ENCODE data around the gene ADAP1.

ADAP1 gene

DNA sequence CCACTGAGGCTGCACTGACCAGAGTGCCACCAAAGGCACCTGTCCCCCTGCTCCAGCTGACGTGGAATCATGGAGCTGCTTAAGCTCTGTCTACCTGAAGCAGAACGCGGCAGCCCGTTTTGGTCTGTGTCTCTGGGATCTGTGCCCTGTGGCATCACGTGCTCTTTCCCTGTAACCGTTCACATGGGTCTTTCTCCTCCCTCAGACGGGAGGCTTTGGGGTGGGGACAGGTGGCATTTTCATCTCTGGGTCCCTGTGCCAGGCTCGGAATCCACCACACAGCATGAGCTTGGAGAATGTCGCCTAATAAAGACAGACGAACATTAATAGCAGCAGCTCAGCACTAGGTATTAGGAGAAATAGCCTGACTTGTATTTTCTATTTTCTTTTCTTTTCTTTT lies 1.6 kb upstream of the ADAP1 start:
- Histone ChIP-seq H3K36me3 (ENCODE audit: control insufficient read depth, insufficient read depth, low read length) (no peaks in the 10 kb centered on the region), H3K4me3 (ENCODE audit: low read depth, low read length) (no peak overlapping the region), H3K27me3 (ENCODE audit: control insufficient read depth, insufficient read depth, low read length) (no peaks in the 10 kb centered on the region), H2AFZ (no peak overlapping the region), H3K27ac (no peak overlapping the region), H3K9ac (no peak overlapping the region), H3K4me1 (peaks cover 18% of the 10 kb centered on the region), H3K4me2 (ENCODE audit: low read length) (no peak overlapping the region), H3K9me3 (ENCODE audit: control insufficient read depth, low read length) (no peaks in the 10 kb centered on the region), H3K79me2 (peaks cover 15% of the 10 kb centered on the region)
- TF ChIP-seq, protein P1, sequence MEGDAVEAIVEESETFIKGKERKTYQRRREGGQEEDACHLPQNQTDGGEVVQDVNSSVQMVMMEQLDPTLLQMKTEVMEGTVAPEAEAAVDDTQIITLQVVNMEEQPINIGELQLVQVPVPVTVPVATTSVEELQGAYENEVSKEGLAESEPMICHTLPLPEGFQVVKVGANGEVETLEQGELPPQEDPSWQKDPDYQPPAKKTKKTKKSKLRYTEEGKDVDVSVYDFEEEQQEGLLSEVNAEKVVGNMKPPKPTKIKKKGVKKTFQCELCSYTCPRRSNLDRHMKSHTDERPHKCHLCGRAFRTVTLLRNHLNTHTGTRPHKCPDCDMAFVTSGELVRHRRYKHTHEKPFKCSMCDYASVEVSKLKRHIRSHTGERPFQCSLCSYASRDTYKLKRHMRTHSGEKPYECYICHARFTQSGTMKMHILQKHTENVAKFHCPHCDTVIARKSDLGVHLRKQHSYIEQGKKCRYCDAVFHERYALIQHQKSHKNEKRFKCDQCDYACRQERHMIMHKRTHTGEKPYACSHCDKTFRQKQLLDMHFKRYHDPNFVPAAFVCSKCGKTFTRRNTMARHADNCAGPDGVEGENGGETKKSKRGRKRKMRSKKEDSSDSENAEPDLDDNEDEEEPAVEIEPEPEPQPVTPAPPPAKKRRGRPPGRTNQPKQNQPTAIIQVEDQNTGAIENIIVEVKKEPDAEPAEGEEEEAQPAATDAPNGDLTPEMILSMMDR (IDR thresholded peaks at IDR 0.05): no peak

DNA sequence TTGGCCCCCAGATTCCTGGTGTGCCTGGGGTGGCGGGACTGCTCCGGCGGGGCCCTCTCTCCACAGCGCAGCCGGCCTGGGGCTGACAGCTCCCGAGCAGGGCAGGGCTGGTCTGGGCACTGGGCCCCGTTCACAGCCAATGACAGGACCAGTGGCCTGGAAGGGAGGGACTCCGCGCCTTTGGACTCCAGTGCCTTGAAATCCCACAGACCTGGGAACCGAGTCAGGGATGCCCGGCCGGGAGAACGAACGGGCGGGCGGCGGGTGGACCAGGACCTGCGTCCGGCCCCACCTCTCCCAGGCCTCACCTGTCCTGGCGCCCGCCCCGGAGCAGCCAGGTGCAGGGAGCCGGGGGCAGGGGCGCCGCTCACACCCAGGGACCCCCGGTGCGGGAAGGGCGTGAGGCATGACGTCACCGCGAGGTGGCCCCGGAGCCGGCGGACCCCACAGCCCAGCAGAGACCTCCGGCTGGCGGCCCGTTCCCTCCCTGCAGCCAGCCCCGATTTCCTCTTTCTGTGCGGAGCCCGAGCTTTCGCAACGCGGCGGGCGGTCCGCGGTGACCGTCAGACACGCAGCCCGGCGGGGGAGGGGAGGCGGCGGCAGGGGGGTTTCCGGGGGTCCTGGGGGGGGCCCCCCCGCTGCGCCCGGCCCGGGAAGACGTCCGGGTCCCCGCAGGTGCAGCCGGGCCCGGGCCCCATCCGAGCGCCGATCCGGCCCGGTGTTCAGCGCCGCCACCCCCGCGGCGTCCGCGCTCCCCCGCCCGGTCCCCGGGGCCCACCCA lies 743 bp downstream of the ADAP1 start:
- Histone ChIP-seq H3K36me3 (ENCODE audit: control insufficient read depth, insufficient read depth, low read length) (no peaks in the 10 kb centered on the region), H3K9ac (peak overlapping the region; percentile 61), H2AFZ (peak overlapping the region; percentile 84), H3K9me3 (ENCODE audit: control insufficient read depth, low read length) (no peaks in the 10 kb centered on the region), H3K27ac (peak overlapping the region; percentile 74), H3K27me3 (ENCODE audit: control insufficient read depth, insufficient read depth, low read length) (no peaks in the 10 kb centered on the region), H3K4me2 (ENCODE audit: low read length) (peak overlapping the region; percentile 72), H3K4me1 (peaks cover 10% of the 10 kb centered on the region), H3K79me2 (peaks cover 30% of the 10 kb centered on the region), H3K4me3 (ENCODE audit: low read depth, low read length) (peak overlapping the region; percentile 50)
- TF ChIP-seq, protein P1 (IDR thresholded peaks at IDR 0.05): no peak

DNA sequence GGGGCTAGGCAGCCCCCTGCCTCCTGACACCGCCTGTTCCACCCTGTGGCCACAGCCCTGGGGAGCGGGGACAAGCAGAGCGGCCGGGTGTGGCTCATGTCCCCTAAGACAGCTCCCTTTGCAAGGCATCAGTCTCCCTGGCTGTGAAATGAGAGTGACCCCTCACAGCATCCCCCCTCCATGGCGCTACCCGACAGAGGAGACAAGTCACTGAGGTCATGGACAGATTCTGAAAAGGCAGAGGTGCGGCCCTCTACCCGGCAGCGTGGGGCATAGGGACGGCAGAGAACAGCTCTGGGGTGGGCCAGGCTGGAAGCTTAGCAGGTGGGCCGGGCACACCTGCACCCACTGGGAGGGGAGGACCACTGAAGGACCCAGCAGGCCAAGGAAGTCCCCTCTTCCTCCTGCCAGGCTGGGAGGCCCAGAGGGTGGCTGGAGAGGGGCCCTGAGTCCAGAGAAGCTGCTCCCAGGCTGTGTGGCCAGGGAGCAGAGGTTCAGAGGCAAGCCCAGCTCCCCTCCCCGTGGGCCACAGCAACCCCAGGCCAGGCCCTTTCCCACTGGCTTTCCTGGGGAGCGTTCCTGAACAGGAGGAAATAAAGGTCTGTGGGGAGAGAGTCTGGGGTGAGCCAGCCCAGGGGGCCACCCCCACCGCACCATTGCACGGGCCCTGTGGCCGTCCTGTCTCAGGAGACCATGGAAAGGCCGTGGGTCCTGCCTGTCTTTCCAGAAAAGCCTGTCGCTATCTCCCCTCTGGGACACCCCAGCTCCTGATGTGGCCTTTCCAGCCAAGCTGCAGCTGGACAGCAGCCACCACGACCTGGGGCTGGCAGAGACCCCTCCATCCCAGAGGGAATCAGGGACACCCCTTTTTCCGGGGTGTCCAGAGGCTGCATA lies 1.7 kb downstream of the ADAP1 start:
- peaks cover 40% of the 10 kb centered on the region for H3K79me2 ChIP-seq
- peak overlapping the region; percentile 74 for H3K27ac ChIP-seq
- H3K36me3 ChIP-seq (ENCODE audit: control insufficient read depth, insufficient read depth, low read length): no peaks in the 10 kb centered on the region
- TF ChIP-seq, protein P1 (IDR thresholded peaks at IDR 0.05): no peak
- H3K4me3 ChIP-seq (ENCODE audit: low read depth, low read length): peak overlapping the region; percentile 50
- H3K4me1 ChIP-seq: peaks cover 10% of the 10 kb centered on the region
- no peaks in the 10 kb centered on the region for H3K9me3 ChIP-seq (ENCODE audit: control insufficient read depth, low read length)
- peak overlapping the region; percentile 61 for H3K9ac ChIP-seq
- H2AFZ ChIP-seq: peak overlapping the region; percentile 84
- no peaks in the 10 kb centered on the region for H3K27me3 ChIP-seq (ENCODE audit: control insufficient read depth, insufficient read depth, low read length)
- peak overlapping the region; percentile 72 for H3K4me2 ChIP-seq (ENCODE audit: low read length)

DNA sequence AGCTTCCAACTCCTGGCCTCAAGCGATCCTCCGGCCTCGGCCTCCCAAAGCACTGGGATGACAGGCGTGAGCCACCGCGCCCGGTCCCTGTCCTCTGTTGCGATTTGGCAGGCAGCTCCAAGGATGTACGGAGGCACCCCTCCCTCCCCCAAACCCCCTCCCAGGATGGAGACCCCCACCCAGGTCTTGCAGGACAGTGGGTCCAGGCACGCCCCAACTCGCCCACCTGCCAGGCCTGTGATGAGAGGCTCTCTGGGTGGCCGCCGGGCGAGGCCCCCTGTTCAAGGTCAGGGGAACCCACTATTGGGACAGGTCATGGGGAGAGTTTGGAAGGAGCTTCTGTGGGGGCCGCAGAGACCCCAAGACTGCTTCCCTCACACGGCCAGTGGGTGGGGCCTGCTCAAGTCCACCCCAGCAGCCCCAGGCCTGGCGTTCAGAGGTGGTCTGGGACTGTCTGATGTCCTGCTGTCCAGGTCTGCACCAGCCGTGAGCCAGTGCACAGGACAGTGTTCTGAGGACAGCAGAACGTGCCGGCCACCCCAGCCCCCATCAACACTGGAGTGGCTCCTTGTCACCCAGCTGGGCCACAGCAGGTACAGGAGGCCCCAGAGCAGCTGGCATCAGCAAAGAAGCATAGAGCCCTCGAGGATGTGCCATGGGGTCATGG lies 2.5 kb downstream of the ADAP1 start:
- H3K4me1 ChIP-seq: peaks cover 10% of the 10 kb centered on the region
- H3K4me3 ChIP-seq (ENCODE audit: low read depth, low read length): no peak overlapping the region
- H3K9me3 ChIP-seq (ENCODE audit: control insufficient read depth, low read length): no peaks in the 10 kb centered on the region
- no peak overlapping the region for H3K27ac ChIP-seq
- H3K9ac ChIP-seq: no peak overlapping the region
- no peaks in the 10 kb centered on the region for H3K27me3 ChIP-seq (ENCODE audit: control insufficient read depth, insufficient read depth, low read length)
- peaks cover 44% of the 10 kb centered on the region for H3K79me2 ChIP-seq
- TF ChIP-seq, protein P1 (IDR thresholded peaks at IDR 0.05): no peak
- no peak overlapping the region for H3K4me2 ChIP-seq (ENCODE audit: low read length)
- no peak overlapping the region for H2AFZ ChIP-seq
- H3K36me3 ChIP-seq (ENCODE audit: control insufficient read depth, insufficient read depth, low read length): no peaks in the 10 kb centered on the region

All from parathyroid adenoma (tissue), 2 donors.